GM21576 (cell line): ENCODE measurements around the gene STX11.
"Not testable (repeated sequence)": the region's sequence is repeated elsewhere in the genome, so short reads cannot be mapped to it uniquely, and the experiment has no call there.

ENCODE experiments used
- ATAC-seq: cut with Tn5 transposase; IDR thresholded peaks from one replicate; pipeline ENCODE4 v1.9.1; 2021; ENCODE audit warnings: mild to moderate bottlenecking, moderate library complexity; ENCODE audit not compliant: unreplicated experiment

STX11 gene

DNA sequence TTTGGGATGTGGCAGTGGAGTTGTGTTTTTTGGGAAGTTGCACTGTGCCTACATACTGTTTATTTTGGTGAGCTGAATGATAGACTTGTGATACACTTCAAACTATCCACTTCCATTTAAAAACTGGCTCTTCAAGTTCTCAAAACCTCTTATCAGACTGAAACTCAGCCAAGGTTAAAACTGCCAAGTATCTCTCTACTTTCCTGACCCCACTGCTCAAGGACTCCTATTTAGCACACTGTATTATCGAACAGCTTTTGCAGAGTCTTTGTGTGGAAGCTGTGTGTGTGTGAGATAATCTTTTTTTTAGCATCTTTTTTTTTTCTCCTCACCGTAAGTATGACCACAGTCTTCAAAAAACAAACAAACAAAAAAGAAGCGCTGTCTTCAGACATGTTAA, 21.1 kb downstream of the STX11 start:
- ATAC-seq = no peak

DNA sequence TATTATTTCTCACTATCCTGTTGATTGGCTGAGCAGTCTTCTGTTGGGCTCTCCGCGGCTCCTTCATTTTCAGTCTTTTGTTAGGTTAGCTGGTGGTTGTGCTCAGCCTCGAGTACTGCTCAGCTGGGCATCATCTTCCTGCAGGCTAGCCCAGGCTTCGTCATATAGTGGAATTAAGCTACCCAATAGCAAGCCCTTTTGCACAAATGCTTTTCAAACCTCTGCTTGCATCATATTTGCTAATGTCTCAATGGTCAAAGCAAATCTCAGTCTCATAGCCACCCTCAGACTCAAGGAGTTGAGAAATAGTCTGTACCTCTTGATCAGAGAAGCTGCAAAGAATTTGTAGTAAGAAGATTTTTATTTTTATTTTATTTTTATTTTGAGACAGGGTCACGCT, 23.7 kb downstream of the STX11 start:
- no peak for ATAC-seq

DNA sequence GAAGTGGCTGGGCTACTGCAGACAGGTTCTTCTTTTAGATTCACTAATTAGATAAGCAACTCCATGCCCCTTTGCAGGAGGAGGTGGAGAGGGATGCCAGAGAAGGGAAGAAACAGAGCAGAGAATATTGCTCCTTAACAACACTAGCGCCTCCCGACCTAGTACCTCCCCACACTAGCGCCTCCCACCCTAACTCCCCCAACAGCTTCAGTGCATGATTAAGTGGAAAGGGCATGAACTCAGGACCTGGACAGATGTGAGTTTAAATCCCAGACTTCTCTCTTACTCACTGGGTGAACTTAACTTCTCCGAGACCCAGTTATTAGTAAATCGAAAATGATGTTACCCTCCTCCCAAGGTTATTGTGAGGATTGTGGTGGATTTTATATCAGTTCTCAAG, 25.7 kb downstream of the STX11 start:
- ATAC-seq = no peak

DNA sequence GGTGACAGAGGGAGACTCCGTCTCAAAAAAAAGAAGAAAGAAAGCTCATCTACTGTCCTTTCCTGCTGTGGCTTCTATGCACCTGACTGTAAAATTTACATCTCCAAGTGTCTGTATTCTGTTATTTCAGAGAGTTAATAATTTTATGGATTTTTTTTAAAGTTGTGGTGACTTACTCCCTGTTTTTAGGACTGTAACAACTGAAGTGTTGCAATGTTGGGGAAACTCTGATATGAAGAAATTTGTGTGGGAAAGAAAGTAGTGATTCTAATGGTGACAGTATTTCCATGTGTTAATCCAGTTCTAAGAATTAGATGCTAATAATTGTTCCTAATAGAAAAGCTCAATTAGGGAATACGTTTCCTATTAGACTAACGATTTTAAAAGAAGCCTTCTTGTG, 27.4 kb downstream of the STX11 start:
- no peak for ATAC-seq

DNA sequence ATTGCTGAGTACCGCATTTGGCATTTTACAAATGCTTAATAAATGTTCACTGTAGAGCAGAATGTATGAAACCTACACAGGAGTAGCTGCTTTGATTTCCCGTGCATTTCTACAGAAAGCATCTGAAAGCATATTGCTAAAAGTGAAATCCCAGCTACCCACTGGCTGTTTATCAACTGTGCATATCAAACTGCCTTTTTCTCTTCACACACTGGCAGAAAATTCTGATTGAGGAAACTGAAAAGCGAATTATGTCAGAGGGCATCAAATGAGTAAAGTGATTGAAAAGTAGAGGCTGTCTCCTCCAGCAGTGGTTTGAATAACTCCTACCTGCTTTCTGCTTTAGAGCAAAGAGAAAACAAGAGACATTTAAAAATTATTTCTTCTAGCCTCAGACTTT, 28.0 kb downstream of the STX11 start:
- ATAC-seq = no peak

DNA sequence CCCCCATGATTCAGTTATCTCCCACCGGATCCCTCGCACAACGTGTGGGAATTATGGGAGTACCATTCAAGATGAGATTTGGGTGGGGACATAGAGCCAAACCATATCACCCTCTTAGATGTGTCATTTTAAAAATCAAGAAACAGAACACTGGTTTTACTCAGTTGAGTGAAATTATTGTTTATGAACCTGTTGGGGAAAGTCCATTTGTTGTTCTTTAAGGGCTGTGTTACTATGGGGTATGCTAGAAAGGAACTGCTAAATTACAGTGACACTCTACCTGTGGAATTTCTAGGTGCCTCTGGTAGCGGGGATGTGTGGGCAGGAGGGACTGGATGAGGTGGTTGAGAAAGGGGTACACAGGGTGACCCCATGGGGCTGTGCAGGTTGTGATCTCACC, 28.9 kb downstream of the STX11 start:
- no peak for ATAC-seq

DNA sequence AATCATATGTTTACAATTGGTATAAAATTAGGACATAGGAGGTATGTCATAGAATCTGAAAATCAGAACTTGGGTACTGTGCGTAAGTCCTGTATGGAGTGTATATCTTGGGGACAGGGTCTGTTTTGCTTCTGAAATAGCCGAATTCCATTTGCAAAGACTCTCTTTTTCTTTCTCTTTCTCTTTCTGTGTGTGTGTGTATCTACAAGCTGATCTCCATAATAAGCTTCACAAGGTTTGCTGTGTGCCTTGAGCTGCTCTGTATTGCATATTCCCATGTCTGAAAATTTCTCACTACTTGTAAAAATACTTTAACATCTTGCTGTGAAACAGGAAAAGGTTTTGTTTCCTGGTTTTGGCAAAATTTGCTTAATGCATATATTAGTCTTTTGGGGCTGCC, 29.5 kb downstream of the STX11 start:
- no peak for ATAC-seq

DNA sequence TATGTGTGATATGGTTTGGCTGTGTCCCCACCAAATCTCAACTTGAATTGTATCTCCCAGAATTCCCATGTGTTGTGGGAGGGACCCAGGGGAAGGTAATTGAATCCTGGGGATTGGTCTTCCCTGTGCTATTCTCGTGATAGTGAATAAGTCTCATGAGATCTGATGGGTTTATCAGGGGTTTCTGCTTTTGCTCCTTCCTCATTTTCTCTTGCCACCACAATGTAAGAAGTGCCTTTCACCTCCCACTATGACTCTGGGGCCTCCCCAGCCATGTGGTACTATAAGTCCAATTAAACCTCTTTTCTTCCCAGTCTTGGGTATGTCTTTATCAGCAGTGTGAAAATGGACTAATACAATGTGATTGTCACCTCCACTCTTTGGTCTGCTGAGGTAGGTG, 30.0 kb downstream of the STX11 start:
- not testable (repeated sequence) for ATAC-seq

DNA sequence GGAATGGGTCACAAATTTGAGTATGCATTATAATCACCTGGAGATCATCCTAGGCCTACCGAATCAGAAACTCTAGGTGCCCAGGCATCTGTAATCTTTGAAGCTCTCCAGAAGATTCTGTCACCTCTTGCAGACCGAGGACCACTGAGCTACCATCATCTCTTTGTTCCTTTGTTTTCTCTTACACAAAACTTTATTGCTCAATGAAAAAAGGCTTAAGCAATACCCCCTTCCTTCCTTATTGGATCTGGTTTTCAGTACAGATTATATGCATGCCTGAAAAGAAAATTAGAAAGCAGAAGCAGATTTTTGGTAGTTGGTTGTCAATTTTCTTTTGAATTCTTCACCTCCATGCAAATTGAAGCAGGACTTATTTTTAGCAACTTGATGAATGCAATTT, 31.3 kb downstream of the STX11 start:
- no peak for ATAC-seq

DNA sequence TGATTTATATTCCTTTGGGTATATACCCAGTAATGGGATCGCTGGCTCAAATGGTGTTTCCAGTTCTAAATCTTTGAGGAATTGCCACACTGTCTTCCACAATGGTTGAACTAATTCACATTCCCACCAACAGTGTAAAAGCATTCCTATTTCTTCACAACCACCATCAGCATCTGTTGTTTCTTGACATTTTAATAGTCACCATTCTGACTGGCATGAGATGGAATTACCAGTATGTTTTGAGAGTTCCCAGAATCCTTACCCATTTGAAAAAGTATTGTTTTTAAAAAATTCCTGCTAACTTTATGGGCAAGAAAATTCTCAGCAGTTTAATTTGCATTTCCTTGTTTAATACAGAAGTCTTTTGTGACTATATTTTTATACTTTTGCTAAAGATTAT, 33.9 kb downstream of the STX11 start:
- not testable (repeated sequence) for ATAC-seq

DNA sequence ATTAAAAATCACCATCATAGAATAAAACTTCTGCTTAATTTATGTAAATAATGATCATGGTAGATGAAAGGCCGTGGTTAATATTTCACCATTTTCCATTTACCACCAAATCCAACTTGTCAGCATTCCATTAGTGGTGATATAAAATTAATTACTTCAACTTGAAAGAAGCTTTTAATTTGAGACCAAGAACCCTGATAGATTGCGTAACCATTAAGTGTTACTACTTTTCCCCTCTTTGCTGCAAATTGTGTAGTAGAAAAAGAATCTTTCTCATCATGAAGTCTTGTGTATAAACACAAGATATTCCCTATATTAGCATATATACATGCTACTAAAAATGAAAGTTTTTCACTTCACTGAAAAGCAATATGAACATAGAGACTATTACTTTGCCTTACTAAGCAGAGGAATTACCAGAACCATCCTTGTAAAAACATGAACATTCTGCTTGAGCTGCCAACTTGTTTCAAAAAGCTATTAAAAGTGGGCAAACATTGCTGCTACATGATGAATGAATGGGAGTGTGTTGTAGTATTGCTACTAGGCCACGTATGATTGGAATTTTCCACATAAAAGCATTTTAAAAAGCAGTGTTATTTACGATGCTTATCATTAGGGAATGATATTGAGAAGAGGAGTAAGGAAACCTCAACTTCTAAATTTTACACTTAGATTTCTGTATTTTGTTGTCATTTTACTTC, 35.0 kb downstream of the STX11 start:
- no peak for ATAC-seq

DNA sequence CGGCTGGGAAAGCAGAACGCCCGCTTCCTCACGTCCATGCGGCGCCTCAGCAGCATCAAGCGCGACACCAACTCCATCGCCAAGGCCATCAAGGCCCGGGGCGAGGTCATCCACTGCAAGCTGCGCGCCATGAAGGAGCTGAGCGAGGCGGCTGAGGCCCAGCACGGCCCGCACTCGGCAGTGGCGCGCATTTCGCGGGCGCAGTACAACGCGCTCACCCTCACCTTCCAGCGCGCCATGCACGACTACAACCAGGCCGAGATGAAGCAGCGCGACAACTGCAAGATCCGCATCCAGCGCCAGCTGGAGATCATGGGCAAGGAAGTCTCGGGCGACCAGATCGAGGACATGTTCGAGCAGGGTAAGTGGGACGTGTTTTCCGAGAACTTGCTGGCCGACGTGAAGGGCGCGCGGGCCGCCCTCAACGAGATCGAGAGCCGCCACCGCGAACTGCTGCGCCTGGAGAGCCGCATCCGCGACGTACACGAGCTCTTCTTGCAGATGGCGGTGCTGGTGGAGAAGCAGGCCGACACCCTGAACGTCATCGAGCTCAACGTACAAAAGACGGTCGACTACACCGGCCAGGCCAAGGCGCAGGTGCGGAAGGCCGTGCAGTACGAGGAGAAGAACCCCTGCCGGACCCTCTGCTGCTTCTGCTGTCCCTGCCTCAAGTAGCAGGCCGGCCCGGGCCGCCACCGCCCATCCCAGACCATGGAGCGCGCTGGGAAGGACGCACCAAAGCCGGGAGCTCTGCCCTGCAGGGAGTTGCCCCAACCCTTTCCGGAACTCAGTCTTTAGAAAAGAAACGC, 36.7 kb downstream of the STX11 start:
- no peak for ATAC-seq

DNA sequence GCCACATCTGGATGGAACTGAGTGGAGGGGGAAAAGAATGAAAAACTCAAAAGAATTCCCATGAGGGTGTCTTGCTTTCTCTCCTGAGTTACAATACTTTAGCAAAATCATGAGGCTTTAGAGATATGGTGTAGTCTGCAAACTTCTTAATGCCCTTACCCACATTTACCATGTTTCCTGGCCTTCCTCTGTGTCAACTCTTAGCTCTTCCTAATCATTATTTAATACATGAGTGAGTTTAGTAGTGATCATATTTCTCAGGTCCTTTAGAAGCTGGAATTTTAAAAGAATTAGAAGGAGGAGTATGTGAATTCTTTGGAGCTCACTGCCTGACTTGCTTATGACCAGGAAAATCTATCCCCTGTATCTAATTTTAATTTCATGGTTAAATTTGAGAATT, 39.0 kb downstream of the STX11 start:
- no peak for ATAC-seq

DNA sequence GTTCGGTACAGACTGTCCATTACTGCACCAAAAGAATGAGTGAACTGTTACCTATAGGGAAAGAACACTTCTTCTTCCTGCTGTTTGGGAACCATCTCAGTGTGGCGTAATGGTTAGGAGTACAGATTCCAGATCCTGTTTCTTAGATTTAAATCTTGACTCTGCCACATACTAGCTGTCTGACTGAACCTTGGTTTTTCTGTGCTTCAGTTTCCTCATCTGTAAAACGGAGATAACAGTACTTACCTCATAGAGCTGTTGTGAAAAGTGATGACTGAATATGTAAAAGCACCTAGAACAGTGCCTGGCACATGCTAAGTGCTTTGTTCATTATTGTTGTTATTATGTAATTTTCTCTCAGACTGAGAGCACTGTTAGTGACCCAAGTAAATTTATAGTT, 39.8 kb downstream of the STX11 start:
- ATAC-seq = no peak

DNA sequence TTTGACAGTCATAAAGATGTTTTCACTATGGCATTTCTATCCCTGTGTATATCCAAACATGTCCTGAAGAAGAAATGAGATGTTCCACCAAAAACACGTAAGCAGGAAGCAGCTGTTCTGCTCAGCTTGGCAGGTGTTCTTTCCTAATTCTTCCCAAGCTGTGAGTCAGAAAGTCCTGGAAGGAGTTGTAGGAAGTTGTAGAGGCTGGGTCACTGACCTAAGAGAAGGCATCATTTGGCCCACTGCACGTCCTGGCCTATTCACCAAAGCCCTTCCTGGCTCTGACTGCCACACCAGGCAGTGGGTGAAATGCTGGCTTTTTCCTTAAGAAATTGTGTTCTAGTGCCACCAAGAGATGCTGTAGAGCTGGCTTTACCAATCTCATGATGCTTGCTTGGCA, 40.3 kb downstream of the STX11 start:
- no peak for ATAC-seq

DNA sequence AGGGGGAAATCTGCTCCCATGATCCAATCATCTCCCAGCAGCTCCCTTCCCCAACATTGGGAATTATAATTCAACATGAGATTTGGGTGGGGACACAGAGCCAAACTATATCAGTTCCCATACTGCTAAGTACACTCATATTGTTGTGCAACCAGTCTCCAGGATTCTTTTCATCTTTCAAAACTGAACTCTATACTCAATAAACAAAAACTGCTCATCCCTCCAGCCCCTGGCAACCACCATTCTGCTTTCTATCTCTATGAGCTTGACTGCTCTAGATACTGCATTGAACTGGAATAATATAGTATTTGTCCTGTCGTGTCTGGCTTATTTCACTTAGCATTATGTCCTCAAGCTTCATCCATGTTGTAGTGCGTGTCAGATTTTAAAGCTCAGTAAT, 42.9 kb downstream of the STX11 start:
- ATAC-seq = no peak

DNA sequence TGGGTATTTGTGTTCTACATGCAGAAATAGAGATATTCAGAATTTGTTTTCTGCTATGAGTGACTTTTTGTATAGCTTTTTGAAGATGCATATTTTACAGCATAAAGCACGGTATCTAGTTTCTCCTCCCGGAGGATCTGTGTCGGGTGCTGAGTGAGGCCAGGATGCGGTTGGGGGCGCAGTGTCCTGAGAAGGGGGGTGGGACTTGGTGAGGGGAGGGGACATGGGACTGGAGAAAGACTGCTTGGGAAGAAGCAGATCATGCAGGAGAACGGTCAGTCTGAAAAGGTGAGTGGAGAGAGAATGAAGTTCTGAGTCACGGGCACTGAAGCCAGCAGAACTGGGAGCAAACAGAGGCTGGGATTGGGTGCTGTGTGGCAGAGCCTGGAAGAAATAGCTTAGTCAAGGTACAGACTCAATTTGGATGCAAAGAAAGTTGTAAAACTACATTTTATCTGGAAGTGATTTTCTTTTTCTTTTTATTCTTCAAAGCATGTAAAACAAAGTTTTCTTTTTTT, 44.0 kb downstream of the STX11 start:
- no peak for ATAC-seq

DNA sequence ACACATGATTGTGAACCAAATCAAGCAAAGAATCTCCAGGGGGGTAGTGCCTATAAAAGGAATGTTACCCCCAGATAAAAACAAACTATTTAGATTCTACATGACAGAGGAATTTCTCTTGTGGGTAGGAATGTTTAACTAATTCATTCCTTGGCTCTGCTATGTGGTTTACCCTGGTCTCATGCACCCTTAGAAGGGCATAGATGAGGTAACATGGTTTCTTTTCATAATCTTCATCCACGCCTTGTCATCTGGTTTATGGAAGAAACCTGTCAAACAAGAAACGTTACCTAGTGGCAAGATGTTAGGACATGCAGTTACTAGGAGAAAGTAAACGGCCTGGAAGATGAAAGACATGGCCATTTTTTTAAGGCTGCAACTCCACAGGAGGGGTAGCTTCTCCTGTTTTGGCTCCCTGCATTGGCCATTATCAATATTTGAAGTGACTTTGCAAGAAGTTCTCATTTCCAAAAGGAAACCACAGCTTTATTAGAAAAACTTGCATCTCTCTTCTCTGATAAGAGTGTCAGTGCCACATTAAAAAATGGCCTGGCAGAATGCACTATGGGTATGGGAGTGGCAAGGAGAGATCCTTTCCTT, 45.5 kb downstream of the STX11 start:
- no peak for ATAC-seq

DNA sequence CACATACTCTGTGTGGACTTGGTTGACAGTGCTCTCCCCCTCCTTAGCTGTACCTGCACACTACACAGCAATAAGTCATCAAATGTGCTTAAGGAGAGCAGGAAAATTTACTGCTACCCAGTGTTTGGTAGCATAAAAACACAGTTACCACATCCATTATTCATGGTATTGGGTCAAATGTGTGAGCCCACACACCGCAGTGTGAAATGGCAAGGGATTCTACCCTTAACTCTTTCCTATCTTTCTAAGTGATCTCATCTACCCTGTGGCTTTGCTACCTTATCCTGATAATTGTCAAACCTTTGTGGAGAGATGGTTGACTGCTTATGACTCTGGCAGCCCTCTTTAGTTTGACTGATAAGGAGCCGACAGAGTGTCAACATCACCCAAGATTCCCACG, 47.6 kb downstream of the STX11 start:
- no peak for ATAC-seq

DNA sequence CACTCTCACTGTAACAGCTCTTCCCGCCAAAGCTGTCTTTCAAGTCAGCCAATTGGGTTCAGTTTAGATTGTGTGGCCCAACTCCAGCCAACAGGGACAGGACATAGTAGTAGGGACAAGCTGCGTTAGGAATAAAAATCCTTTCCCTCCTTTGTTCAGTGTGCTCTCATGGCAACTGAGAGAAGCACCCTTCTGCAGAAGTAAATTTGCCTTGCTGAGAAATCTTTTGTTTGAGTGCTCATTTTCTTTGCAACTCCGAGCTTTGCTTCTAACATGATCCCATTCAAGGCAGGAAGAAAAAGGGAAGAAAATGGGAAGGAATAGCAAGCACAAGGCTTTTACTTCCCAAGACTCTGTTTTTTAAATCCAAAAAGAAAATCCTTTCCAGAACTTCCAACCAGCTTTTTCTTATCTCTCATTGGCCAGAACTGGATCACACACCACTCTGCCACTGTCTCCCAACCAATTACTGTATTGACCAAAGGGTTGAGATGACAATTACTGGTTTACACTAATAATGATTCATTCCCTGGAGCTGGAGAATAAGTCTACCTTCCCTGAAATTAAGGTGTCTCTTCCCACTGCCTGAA, 52.7 kb downstream of the STX11 start:
- ATAC-seq = no peak

DNA sequence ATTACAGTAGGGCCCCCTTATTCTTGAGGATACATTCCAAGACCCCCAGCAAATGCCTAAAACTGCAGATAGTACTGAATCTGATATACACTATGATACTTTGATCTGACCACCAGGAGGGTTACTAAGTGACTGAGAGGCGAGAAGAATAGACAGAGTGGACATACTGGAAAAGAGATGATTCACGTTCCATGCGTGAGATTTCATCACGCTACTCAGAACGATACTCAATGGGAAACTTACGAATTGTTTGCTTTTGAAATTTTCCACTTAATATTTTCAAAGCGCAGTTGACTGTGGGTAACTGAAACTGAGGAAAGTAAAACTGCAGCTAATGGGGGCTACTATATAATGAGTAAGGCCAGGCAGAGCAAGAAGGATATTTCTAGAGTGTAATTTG, 60.8 kb downstream of the STX11 start:
- no peak for ATAC-seq

DNA sequence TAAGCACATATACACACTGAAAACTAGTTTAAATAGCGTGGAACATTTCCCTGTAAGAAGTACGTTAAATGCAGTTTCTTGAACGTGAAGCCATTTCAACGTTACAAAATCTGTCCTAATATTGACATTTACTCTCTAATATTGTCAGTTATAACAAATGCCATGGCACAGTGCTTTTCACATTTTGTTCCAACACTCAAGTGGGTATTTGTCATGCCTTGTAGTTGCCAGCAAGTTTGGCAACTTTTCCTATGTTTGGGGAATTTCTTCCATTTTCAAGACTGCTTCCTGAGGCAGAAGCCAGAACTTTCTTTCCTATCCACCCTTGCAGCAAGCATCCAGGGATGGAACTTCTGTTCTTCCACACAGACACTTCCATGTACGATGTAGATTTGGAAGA, 63.0 kb downstream of the STX11 start:
- no peak for ATAC-seq
